ENCODE measurements around the gene MPHOSPH9.

DNA sequence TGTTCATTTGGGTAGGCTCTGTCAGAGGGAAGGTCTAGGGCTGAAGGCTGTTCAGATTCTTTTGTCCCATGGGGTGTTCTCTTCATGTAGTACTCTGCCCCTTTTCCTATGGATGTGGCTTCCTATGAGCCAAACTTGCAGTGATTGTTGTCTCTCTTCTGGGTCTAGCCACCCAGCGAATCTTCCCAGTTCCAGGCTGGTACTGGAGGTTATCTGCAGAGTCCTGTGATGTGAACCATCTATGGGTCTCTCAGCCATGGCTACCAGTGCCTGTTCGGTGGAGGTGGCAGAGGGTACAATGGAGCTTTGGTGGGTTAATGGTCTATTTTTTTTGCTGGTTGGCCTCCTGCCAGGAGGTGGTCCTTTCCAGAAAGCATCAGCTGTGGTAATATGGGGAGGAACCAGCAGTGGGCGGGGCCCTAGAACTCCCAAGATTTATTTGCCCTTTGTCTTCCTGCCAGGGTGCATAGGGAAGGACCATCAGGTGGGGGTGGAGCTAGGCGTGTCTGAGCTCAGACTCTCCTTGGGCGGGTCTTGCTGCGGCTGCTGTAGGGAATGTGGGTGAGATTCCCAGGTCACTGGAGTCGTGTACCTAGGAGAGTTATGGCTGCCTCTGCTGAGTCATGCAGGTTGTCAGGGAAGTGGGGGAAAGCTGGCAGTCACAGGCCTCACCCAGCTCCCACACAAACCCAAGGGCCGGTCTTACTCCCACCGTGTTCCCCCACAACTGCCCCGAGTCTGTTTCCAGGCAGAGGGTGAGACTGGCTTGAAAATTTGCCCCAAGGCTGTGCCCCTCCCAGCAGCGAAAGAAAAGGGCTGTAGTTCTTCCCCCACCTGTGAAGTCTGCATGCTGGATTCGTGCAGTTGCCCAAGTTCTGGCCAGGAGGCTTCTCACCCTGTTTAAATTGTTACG is 17.8 kb upstream of the MPHOSPH9 start:
- TF ChIP-seq OSR1 (CRISPR knock-in tag; IDR thresholded peaks at IDR 0.05) (no peak), ARNTL (CRISPR knock-in tag; IDR thresholded peaks at IDR 0.05; ENCODE audit: borderline replicate concordance, low read depth) (no peak), GLIS3 (CRISPR knock-in tag; IDR thresholded peaks at IDR 0.05) (no peak), ZFP3 (CRISPR knock-in tag; IDR thresholded peaks at IDR 0.05) (no peak), CSRNP3 (CRISPR knock-in tag; IDR thresholded peaks at IDR 0.05) (no peak), TCF4 (CRISPR knock-in tag; IDR thresholded peaks at IDR 0.05; ENCODE audit: borderline replicate concordance) (no peak), TOX (CRISPR knock-in tag; IDR thresholded peaks at IDR 0.05; ENCODE audit: borderline replicate concordance) (no peak), BACH2 (CRISPR knock-in tag; IDR thresholded peaks at IDR 0.05; ENCODE audit: borderline replicate concordance) (no peak), PPARA (CRISPR knock-in tag; IDR thresholded peaks at IDR 0.05; ENCODE audit: borderline replicate concordance) (no peak)
- TF ChIP-seq, protein P1, sequence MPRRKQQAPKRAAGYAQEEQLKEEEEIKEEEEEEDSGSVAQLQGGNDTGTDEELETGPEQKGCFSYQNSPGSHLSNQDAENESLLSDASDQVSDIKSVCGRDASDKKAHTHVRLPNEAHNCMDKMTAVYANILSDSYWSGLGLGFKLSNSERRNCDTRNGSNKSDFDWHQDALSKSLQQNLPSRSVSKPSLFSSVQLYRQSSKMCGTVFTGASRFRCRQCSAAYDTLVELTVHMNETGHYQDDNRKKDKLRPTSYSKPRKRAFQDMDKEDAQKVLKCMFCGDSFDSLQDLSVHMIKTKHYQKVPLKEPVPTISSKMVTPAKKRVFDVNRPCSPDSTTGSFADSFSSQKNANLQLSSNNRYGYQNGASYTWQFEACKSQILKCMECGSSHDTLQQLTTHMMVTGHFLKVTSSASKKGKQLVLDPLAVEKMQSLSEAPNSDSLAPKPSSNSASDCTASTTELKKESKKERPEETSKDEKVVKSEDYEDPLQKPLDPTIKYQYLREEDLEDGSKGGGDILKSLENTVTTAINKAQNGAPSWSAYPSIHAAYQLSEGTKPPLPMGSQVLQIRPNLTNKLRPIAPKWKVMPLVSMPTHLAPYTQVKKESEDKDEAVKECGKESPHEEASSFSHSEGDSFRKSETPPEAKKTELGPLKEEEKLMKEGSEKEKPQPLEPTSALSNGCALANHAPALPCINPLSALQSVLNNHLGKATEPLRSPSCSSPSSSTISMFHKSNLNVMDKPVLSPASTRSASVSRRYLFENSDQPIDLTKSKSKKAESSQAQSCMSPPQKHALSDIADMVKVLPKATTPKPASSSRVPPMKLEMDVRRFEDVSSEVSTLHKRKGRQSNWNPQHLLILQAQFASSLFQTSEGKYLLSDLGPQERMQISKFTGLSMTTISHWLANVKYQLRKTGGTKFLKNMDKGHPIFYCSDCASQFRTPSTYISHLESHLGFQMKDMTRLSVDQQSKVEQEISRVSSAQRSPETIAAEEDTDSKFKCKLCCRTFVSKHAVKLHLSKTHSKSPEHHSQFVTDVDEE (CRISPR knock-in tag; IDR thresholded peaks at IDR 0.05) = no peak
- TF ChIP-seq, protein P2, sequence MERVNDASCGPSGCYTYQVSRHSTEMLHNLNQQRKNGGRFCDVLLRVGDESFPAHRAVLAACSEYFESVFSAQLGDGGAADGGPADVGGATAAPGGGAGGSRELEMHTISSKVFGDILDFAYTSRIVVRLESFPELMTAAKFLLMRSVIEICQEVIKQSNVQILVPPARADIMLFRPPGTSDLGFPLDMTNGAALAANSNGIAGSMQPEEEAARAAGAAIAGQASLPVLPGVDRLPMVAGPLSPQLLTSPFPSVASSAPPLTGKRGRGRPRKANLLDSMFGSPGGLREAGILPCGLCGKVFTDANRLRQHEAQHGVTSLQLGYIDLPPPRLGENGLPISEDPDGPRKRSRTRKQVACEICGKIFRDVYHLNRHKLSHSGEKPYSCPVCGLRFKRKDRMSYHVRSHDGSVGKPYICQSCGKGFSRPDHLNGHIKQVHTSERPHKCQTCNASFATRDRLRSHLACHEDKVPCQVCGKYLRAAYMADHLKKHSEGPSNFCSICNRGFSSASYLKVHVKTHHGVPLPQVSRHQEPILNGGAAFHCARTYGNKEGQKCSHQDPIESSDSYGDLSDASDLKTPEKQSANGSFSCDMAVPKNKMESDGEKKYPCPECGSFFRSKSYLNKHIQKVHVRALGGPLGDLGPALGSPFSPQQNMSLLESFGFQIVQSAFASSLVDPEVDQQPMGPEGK (CRISPR knock-in tag; IDR thresholded peaks at IDR 0.05; ENCODE audit: borderline replicate concordance) = no peak

Measured in SK-N-SH treated with all-trans-retinoic acid at 6 μM for 48 hours (cell line).